T47D (cell line): ENCODE results near the gene AAK1.

Experiments
- DNase-seq, 2 experiments: peaks; one replicate each; pipeline versions ENCODE4 v3.0.0 to v3.0.0-alpha.2; 2011 to 2012; ENCODE audit warnings: low read depth in 1 of 2, low spot score in 1 of 2
- JUND ChIP-seq: IDR thresholded peaks from 2 replicates; pipeline ENCODE4 v1.6.1; 2012; ENCODE audit warnings: low read depth
- in situ Hi-C: cut with HindIII; loops from 2 replicates; pipeline ENCODE4 v1.10.0; 2016; ENCODE audit warnings: low sequenced_read_pairs, low pct_unique_long_range_greater_than_20kb

AAK1 gene

DNA sequence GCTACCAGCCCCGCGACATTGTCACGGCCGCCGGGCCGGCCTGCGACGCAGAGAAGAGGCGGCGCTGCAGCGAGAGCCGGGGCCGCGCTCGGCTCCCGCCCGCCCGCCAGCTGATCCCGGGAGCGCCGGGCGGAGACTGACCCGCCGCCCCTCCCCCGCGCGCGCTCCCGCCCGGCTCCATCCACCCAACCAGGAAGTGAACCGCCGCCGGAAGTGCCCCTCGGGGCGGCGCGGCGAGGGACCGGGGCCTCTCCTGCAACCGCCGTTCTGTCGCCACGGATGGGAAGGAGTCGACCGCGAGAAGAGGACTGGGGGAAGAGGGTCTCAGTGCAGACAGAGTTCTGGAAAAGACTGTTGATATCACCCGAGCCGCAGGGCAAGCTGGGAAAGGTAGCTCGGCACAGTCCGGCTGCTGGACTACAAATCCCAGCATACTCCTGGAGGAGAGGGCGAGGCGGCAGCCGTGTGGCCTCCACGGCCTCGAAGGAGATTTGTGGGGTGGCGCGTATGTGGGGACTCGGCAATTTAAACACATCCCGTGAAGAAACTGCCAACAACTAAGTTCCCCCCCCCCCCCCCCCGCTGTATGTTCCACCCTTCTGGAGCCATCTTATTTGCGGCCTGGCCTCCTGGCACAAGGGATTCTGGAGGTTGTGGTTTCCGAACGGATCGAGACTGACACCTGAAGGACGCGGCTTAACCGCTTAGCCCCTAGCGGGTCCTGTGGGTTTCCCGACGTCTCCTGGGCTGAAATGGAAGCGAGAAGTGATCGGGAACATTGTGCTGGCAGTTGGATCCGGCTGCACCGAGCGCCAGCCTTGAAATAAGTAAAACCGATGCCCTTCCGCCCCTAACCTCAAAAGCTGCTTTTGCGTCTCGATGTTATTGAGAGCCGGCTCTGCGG lies at the start of gene AAK1:
AAK1 (minus strand) TSS at position 138 of the 904 bp plus-strand sequence. CDS start 699 bp downstream, outside the sequence.
- DNase-seq: peak; percentile 67 to 87
- in situ Hi-C loops: no loop called here
- TF ChIP-seq JUND: no peak

DNA sequence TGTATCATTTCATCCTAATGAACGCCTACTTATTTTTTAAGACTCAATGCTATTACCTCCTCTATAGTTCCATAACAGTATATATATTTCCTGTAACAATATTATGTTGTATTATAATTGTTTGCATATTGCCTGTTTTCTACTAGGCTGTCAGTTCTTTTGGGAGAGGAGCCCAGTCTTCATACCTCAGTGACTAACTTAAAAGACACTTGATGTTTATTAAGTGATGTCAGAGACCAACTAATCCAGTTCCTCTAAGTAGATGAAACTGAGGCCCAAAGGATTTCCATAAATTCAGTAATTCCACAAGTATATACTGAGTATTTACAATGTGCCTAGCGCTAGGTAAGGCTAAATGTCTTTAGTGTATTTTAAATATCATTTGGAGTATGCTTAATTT lies 48.9 kb upstream of the AAK1 start:
- in situ Hi-C loops: no loop called here
- no peak for TF ChIP-seq JUND
- DNase-seq: no peak

DNA sequence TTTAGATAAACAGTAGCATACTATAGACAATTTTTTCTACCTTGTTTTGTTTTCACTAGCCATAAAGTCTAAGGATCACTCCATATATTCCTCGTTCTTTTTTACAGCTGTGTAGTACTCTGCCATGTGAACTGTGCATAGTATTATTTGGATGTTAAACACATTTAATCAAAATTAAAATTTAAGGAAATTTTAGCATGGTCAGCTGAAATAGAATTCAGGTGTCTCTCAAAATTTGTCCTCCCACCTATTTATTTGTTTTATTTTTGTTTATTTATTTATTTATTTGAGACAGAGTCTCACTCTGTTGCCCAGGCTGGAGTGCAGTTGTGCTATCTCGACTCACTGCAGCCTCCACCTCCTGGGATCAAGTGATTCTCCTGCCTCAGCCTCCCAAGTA lies 46.4 kb upstream of the AAK1 start:
- no peak for TF ChIP-seq JUND
- in situ Hi-C loops: no loop called here

DNA sequence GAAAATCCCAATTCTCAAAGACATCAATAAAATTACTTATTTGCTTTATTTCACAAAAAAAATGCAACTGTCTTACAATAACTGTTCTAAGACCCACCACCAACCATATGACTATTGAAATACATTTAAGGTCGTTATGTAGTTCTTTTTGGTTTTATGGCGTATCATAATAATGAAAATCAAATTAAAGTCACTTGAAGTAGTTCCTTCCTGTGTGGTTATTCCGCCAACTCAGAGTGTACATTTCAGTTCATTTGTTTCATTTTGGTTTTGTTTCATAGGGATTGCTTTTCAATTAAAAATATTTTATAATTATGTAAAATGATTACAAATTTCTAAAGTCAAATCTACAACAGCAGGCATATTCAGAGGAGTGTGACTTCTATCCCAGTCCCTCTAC lies 45.9 kb upstream of the AAK1 start:
- in situ Hi-C loops: no loop called here
- DNase-seq: no peak
- no peak for TF ChIP-seq JUND

More for the DNA sequence above, 46.4 kb upstream of the AAK1 start:
- no peak for DNase-seq

DNA sequence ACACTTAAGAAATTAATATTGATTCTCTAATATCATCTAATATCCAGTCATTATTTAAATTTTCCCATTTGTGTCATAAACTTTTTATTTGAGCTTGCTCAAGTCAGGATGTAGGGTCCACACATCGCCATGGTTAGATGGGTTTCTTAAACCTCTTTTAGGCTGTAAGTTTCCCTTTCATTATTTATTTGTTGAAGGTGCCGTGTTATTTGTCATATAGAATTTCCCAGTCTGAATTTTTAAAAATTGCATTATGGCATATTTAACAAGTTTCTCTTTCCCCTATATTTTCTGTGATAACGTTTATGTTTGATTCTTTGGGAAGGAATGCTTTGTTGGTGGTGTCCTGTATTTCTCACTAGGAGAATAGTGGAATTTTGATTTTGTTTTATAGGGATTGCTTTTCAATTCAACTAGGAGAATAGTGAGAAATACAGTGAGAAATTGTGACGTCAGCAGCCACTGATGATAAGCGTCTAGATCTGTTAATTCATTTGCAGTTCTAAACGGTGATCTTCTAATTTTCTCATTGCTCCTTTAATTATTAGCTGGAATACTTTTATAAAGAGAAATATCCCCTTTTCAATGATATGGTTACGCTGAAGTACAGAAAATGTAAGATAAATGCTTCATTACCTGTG lies 44.6 kb upstream of the AAK1 start:
- in situ Hi-C loops: no loop called here
- TF ChIP-seq JUND: no peak
- no peak for DNase-seq

DNA sequence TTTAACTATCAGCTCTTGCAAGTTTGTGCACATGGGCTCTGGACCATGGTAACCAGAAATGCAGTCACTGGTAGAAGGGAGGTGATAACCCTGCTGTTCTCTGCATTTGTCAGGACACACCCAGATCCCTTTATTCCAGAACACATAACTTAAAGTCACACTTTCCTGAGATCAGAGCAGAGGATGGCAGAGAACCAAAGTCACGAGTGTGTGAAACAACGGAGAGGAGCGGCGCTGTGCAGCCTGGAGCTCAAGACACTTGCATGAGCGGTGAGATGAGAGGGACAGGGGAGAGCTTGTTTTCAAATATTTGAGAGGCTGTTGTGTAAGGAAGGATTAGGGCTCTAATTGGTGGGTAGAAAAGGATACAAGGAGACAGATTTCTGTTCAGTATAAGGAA lies 43.3 kb upstream of the AAK1 start:
- in situ Hi-C loops: no loop called here
- TF ChIP-seq JUND: no peak
- DNase-seq: no peak

DNA sequence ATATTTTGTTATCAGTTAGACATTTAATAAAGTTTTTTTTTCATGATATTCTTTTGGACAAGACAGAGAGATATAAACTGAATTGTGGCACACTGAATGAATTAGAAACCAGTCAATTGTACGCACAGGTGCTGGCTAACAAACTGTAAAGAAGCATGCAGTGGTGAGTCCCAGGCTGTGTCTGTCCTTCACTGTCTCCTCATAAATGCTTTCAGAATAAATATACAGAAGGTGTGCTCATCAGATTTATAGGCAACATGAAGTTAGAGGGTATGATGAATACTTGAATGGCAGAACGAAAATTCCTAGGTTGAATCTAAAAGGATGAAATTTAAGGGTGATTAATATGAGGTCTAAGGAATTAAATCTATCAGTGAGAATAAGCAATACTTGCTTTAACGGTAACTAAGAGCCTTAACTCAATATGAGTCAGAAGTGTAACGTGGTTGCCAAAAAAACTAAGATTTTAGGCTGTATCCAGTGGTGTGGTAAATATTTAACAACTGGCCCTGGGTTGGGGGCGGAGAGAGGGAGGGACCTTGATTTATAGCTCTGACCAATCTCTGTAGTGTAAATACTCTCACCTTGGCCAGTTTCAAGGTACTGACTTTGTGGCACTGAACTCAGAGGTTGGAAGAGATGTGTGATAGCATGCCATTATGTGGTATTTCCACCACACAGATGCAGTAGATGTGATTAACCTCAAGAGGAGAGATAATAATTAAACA lies 41.9 kb upstream of the AAK1 start:
- no peak for TF ChIP-seq JUND
- in situ Hi-C loops: no loop called here
- no peak for DNase-seq

DNA sequence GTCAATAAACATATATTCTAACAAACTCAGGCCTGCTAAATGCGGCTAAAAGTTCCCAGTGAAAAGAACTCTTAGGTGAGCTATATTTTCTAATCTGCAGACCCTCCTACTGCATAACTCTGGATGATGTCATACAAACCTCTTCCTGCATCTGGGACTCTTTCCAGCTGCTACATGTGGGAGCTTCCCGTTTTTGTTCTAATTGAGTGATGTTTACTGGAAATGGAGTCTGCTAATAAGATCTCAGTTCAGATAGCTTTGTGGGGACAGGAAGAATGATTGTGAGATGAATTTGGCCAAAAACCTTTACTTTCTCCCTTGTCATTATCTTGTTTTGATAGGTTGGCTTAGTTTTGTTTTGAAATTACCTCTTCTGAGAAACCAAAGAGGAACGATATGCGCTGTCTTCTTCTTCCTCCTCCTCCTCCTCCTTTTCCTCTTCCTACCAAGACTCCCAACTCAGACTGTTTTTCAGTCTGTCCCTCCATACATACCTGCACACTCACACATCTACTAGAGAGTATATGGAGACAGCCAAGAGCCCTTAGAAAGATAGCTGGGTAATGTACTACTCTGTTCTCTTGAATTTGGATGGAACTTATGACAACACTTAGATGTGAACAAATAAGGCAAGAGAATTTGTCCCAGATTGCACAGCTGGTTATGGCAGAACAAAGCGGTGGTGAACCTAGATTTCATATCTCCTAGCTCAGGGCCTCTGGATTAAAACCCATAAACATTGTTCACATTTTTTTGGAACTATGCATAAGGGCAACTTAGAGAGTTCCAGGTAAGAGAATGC lies 39.8 kb upstream of the AAK1 start:
- in situ Hi-C loops: no loop called here
- no peak for DNase-seq
- TF ChIP-seq JUND: no peak

DNA sequence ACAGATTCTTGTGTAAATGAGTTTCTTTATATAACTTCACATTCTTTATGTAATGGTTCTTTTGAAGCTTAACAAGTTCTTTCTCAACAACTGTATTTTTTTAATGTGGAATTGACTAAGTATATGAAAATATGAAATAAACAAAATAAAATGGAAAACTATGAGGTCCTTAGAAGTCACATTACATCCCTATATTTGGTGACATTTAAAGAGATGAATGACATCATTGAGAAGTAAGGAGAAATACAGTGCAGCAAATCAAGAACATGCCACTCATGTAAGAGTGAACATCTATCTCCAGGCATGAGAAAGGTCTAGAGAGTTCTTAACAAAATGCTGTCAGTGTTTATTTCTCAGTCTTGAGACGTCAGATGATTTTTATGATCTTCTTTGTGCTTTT lies 39.0 kb upstream of the AAK1 start:
- in situ Hi-C loops: no loop called here

DNA sequence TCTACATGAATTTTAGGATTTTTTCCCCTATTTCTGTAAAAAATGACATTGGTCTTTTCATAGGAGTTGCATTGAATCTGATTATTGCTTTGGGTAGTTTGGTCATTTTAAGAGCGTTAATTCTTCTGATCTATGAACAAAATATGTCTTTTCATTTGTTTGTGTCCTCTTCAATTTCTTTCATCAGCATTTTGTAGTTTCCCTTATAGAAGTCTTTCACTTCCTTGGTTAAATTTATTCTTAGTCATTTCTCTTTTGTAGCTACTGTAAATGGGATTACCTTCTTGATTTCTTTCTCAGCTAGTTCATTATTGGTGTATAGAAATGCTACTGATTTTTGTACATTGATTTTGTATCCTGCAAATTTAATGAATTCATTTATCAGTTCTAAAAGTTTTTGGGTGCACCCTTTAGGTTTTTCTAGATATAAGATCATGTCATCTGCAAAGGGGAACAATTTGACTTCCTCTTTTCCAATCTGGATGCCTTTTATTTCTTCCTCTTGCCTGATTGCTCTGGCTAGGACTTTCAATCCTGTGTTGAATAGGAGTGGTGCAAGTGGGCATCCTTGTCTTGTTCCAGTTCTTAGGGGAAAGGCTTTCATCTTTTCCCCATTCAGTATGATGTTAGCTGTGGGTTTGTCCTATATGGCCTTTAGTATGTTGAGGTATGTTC lies 36.6 kb upstream of the AAK1 start:
- DNase-seq: no peak
- in situ Hi-C loops: no loop called here
- no peak for TF ChIP-seq JUND

More for the DNA sequence above, 39.0 kb upstream of the AAK1 start:
- TF ChIP-seq JUND: no peak
- DNase-seq: no peak

DNA sequence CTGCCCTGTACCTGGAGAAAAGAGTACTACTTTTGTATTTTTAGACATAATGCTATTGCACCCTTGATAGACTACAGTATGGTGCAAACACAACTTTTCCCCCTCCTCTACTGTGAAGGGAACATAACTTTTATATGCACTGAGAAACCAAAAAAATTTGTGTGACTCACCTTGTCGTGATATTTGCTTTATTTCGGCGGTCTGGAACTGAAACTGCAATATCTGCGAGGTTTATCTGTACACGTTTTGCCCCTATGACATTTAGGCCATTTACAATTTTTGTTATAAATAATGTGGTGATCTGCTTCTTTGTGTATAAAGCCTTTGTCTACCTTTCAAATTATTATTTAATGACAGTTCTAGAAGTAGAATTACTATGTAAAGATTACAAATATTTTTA lies 34.4 kb upstream of the AAK1 start:
- in situ Hi-C loops: no loop called here

DNA sequence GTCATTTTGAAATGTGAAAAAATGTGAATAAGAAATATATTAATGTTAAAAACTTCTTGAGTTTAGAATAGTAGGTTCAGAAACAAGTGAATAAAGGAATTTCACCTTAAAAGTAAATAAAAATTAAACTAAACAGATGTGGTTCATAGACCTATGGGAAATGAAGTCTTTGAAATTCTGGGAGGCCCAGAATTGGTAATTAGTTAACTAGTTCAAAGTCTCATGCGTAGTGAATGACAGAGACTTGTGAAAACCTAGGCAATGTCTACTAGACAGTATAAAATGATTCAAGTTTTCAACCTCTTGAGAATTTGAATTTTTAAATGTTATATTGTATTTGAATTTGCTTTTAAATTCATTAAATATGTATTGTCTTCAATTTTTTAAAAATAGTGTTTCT lies 32.6 kb upstream of the AAK1 start:
- in situ Hi-C loops: no loop called here
- no peak for TF ChIP-seq JUND
- no peak for DNase-seq

More for the DNA sequence above, 34.4 kb upstream of the AAK1 start:
- DNase-seq: no peak
- TF ChIP-seq JUND: no peak
